ENCODE measurements around the gene HOXC9.

HOXC9 gene

GRCh38 chr12:54052438-54053002, 52.6 kb downstream of the HOXC9 start:
- Histone ChIP-seq H3K9me3 (ENCODE audit: control insufficient read depth in 1 of 2, low read length in 2 of 2) (no peaks in the 10 kb centered on the region), H3K27me3 (ENCODE audit: low read depth, low read length) (peaks cover 12% of the 10 kb centered on the region), H3K4me1 (ENCODE audit: control insufficient read depth in 1 of 2, insufficient read depth in 2 of 2, low read length in 2 of 2) (peaks cover 0 to 22% of the 10 kb centered on the region in 2 donors), H3K27ac (ENCODE audit: low read length) (peak overlapping the region; percentile 77), H3K36me3 (ENCODE audit: control insufficient read depth in 1 of 2, insufficient read depth in 2 of 2, low read length in 2 of 2) (no peaks in the 10 kb centered on the region), H3K4me3 (ENCODE audit: low read depth in 1 of 2, low read length in 2 of 2) (peak overlapping the region; percentile 83 to 86)
